SH-SY5Y (cell line): Measurements from ENCODE around the gene DOK6.

Experiments
- GATA2 ChIP-seq: IDR thresholded peaks from 2 replicates; pipeline ENCODE4 v1.6.1; 2011; ENCODE audit warnings: mild to moderate bottlenecking, low read depth, low read length
- GATA3 ChIP-seq: IDR thresholded peaks from 2 replicates; pipeline ENCODE4 v1.6.1; 2011; ENCODE audit warnings: low read depth, mild to moderate bottlenecking, low read length, moderate library complexity

DNA sequence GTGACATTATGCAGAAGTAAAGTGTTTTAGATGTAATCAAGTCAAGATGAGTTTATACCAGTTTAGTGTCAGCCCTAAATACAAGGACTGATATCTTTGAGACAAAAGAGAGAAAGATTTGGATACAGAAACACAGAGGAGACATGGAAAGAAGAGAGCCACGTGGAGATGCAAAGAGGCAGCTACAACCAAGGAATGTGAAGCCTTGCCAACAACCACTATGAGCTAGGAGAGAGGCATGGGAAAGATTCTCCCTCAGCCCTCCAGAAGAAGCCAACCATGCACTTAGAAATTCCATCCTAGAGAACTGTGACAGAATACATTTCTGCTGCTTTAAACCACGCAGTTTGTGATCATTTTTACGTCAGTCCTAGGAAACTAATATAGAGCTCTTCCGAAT lies 217.2 kb downstream of the DOK6 start:
- no peak for TF ChIP-seq GATA2
- no peak for TF ChIP-seq GATA3
